SU-DHL-6 (cell line): ENCODE results near the gene CAMK2D.

Experiments used
- EZH2phosphoT487 ChIP-seq: fragments of 200-600 bp; sonication (generic), shearing (Covaris generic); conservative IDR thresholded peaks from 2 replicates; pipeline ENCODE4 v1.6.1; 2018; ENCODE audit warnings: mild to moderate bottlenecking, antibody characterized with exemption, low read length, moderate library complexity, mixed read lengths
- TF ChIP-seq, protein P1 (sequence below): fragments of 200-600 bp; sonication (generic); IDR thresholded peaks from one replicate; pipeline ENCODE4 v1.5.1; 2017; ENCODE audit warnings: antibody characterized with exemption, mild to moderate bottlenecking, low read length, moderate library complexity; ENCODE audit not compliant: insufficient read depth, poor library complexity, severe bottlenecking

DNA sequence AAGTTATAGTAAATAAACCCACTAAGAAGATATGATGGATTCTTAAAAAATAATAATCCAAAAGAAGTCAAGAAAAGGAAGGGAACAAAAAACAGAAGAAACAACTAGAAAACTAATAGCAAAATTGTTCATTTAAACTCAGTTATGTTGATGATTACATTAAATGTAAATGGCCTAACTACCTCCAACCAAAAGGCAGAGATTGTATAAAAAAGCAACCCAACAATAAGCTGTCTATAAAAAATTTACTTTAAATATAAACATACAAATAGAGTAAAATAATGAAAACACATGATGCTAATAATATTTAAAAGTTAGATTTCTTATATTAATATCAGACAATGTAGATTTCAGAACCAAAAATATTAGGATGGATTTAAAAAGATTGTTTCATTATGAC, 340.6 kb downstream of the CAMK2D start:
- TF ChIP-seq, protein P1, sequence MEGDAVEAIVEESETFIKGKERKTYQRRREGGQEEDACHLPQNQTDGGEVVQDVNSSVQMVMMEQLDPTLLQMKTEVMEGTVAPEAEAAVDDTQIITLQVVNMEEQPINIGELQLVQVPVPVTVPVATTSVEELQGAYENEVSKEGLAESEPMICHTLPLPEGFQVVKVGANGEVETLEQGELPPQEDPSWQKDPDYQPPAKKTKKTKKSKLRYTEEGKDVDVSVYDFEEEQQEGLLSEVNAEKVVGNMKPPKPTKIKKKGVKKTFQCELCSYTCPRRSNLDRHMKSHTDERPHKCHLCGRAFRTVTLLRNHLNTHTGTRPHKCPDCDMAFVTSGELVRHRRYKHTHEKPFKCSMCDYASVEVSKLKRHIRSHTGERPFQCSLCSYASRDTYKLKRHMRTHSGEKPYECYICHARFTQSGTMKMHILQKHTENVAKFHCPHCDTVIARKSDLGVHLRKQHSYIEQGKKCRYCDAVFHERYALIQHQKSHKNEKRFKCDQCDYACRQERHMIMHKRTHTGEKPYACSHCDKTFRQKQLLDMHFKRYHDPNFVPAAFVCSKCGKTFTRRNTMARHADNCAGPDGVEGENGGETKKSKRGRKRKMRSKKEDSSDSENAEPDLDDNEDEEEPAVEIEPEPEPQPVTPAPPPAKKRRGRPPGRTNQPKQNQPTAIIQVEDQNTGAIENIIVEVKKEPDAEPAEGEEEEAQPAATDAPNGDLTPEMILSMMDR = no peak
- no peak for TF ChIP-seq EZH2phosphoT487
